ENCODE measurements around the gene MACROD2.

DNA sequence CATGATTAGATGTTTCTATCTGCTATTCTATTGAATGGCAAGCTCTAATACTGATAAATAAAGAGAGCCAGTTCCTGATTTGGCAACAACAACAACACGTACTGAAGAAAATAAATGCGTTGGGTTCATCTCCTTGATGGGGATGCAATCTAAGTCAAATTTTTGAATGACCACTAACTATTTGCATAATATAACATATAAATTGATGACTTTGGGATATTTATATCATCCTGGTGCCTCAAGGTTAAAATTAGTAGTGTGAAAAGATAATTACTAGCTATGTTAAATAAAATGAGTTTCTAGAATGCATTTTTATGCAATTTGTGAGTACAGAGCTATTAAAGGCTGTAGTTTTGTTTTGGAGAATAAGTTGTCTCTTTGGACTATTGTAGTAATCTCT, 1681.5 kb downstream of the MACROD2 start:
- TF ChIP-seq YY1 (IDR thresholded peaks at IDR 0.05; ENCODE audit: insufficient read depth, insufficient read length) (no peak), ZNF274 (IDR thresholded peaks at IDR 0.05; ENCODE audit: low read depth, low read length) (no peak)
